Motor neuron (in vitro differentiated cells): Measurements from ENCODE around the gene HSF5. TPM values are rescaled to one million over a fixed set of nuclear protein-coding genes. Genes with fewer than 3 reads are reported as not detected.

Source experiments
- ATAC-seq, 8 experiments: fragments of 200-7000 bp; cut with Tn5 transposase; replicated peaks in 6 of 8; 2 replicates each; pipeline ENCODE4 v1.8.0; 2021; ENCODE audit warnings: mild to moderate bottlenecking in 8 of 8, moderate library complexity in 8 of 8
- H3K27ac ChIP-seq, 2 donors: fragments of 250-450 bp; sonication (Bioruptor Pico); 2 replicates each; pipeline ENCODE4 v1.9.0; 2021; ENCODE audit warnings: antibody characterized with exemption in 2 of 2, mild to moderate bottlenecking in 2 of 2, moderate library complexity in 1 of 2
- H3K4me1 ChIP-seq, 2 donors: fragments of 250-450 bp; sonication (Bioruptor Pico); replicated peaks in 1 of 2; 2 replicates each; pipeline ENCODE4 v1.6.1; 2021; ENCODE audit warnings: antibody characterized with exemption in 2 of 2, mild to moderate bottlenecking in 2 of 2, moderate library complexity in 1 of 2
- H3K4me3 ChIP-seq, 5 donors: fragments of 250-450 bp; sonication (Bioruptor Pico); 2 replicates each; pipeline ENCODE4 v1.9.0; 2021; ENCODE audit warnings: antibody characterized with exemption in 5 of 5, mild to moderate bottlenecking in 5 of 5, moderate library complexity in 4 of 5
- WGBS, 10 experiments: fragments of 450-650 bp; shearing (Covaris generic); methylation state at CpG; one replicate each; pipeline ENCODE4 v1.0.0; 2022; 5-methylcytosine and 5-hydroxymethylcytosine counted together
- in situ Hi-C, 9 experiments: fragments of 400-800 bp; cut with MboI; loops; one replicate each; pipeline ENCODE4 v1.15.0; 2021; ENCODE audit warnings: low sequenced_read_pairs in 9 of 9, low pct_unique_long_range_greater_than_20kb in 2 of 9; ENCODE audit not compliant: unreplicated experiment in 9 of 9
- total RNA-seq, 8 experiments: library from RNA; unstranded; fragments of 300-600 nt; gene quantifications; 2 replicates each; pipeline versions ENCODE4 v1.2.3 to v1.2.4, GENCODE V29; 2022

HSF5 gene
- total RNA-seq, 8 experiments from 2014 or later, result 0.04 to 0.14 (median 0.05) TPM; not detected in 3

DNA sequence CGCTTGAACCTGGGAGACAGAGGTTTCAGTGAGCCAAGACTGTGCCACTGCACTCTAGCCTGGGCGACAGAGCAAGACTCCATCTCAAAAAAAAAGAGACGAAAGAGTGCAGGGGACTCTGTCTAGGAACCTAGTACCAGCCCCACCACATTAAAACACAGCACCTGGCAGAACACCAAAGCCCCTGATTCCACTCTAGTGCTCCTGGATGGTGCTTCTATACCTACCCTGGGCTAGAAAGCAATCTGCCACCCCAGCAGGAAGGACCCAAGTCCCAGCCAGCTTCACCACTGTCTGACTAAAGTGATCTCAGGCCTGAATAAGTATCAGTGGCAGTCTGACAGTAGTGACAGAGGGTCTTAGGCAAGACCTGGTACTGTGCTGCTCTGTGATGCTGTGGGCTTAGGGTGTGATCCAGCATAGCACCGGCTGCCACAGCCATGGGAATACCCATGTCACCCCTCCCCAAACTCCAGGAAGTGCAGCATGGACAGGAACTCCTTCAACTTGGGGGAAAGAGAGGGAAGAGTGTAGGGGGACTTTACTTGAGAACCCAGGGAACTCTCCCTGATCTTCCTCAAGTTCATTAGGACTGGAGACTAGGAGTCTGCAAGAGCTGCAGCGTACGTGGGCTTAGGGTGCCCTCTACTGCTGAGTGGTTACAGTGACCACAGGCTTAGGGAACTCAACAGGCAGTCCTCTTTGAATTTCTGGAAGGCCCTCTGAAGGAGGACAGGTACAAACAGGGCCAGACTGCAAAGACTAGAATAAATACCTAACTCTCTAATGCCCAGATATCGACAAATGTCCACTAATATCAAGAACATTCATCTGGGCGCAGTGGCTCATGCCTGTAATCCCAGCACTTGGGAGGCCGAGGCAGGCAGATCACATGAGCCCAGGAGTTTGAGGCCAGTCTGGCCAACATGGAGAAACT, 40.9 kb downstream of the HSF5 start:
- in situ Hi-C loops, result loop anchor here in 1 of 9 experiments (10.0 kb wide), 1 partner anchor 133 kb away; no protein-coding TSS in a partner anchor
- Histone ChIP-seq H3K4me3 (no peak overlapping the region), H3K4me1 (no peaks in the 10 kb centered on the region), H3K27ac (no peak overlapping the region)
- 0 to 100% (median 45%) methylated on average over 2 to 6 of the region's 9 CpGs for WGBS, 10 experiments
- ATAC-seq, result peak; percentile 65 to 100 (median 84)

DNA sequence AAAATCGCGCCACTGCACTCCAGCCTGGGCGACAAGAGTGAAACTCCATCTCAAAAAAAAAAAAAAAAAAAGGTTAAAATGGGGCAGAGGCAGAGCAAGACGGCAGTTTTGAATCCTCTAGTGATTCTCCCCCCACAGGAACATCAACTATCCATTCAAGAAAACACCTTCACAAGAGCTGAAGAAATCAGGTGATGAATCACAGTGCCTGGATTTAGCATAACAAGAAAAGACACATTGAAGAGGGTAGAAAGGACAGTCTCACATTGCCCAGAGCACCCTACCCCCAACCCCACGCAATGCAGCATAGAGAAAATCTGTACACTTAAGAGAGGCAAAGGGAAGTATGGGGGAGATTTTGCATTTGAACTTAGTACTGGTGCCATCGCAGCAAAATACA, 42.1 kb downstream of the HSF5 start:
- in situ Hi-C loops, result loop anchor here in 1 of 9 experiments (10.0 kb wide), 1 partner anchor 131 kb away; no protein-coding TSS in a partner anchor
- Histone ChIP-seq H3K4me3 (no peak overlapping the region), H3K4me1 (no peaks in the 10 kb centered on the region), H3K27ac (no peak overlapping the region)
- 0 to 100% (median 56%) methylated on average over 1 to 4 of the region's 6 CpGs; no CpG with 5 or more reads in 3 of the 10 experiments for WGBS, 10 experiments
- ATAC-seq, result no peak

DNA sequence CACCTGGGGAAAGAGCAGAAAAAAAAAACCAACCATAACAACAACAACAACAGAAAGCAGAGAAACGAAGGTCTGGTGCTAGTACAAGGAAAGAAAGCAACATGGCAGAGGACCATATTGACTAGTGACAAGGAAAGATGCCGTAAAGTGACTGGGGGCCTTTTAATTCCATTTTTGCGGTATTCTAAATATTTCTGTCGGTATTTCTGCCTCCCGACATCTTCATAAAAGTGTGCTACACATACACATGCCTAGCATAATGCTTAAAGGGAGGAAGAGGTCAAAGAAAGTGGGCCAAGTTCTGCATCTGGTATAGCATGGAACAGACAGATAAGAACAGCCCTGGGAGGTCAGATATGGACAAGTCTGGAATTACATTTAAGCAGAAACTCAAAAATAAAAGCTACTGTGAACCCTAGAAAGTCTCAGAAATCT, 51.4 kb downstream of the HSF5 start:
- Histone ChIP-seq H3K27ac (no peak overlapping the region), H3K4me3 (no peak overlapping the region), H3K4me1 (no peaks in the 10 kb centered on the region)
- WGBS, 10 experiments, result 23 to 63% (median 51%) methylated on average over 3 to 5 of the region's 5 CpGs; no CpG with 5 or more reads in 1 of the 10 experiments
- ATAC-seq, result no peak
- in situ Hi-C loops, result no loop called here

DNA sequence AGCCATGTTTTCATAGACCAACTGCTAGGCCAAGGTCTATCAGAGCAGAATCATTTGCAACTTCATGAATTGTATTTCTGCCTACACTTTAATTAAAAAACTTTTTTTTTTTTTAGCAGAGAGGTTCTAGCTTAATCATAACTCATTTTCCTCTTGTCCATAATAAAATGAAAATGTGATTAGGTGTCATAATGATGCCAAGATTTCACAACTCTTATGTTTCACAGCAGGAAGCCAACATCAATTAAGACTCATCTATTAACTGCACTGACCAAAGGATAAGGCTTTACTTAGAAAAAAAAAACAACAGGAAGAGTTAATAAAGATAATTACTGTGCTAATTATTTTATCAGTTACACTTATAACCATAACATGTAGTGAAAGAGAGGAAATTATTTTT, 52.0 kb downstream of the HSF5 start:
- Histone ChIP-seq H3K4me1 (no peaks in the 10 kb centered on the region), H3K4me3 (no peak overlapping the region), H3K27ac (no peak overlapping the region)
- no peak for ATAC-seq
- in situ Hi-C loops, result no loop called here

DNA sequence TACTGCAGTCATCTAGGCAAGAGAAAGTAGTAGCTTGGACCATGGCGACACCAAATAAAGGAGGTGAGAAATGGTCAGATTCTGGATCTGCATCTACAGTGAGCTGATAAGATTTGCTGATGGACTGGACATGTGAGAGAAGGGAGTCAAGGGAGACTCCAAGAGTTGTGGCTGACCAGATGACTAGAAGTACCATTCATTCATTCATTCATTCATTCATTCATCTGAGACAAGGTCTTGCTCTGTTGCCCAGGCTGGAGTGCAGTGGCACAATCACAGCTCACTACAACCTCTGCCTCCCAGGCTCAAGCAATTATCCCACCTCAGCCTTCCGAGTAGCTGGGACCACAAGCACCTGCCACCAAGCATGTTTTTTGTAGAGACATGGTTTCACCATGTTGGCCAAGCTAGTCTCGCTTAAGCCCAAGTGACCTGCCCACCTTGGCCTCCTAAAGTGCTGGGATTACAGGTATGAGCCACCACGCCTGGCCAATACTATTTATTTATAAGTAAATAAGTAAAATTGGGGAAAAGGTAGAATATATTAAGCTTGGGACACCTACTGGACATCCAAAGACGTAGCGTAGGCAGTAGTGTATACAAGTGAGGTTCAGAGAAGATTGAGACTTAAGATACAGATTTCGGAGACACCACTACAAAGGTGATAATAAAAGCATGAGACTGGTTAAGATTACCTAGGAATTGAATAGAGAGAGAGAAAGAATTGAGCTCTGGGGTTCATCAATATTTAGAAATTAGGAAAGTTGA, 55.2 kb downstream of the HSF5 start:
- 0 to 100% (median 72%) methylated on average over 1 to 6 of the region's 7 CpGs for WGBS, 10 experiments

DNA sequence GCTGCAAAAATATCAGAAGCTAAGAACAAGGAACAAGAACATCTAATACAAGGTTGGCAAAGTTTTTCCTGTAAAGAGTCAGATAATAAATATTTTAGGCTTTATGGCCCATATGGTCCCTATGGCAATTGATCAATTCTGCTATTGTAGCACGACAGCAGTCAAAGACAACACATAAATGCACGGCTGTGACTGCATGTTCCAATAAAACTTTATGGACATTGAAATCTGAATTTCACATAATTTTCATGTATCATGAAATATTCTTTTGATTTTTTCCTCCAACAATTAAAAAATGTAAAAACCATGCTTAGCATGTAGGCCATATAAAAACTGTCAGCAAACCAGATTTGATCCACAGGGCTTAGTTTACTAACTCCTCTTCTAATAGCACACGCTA, 60.4 kb downstream of the HSF5 start:
- Histone ChIP-seq H3K4me1 (no peaks in the 10 kb centered on the region), H3K27ac (no peak overlapping the region), H3K4me3 (no peak overlapping the region)
- in situ Hi-C loops, result no loop called here
- 11 to 100% (median 86%) methylated on average over 2 to 3 of the region's 3 CpGs; no CpG with 5 or more reads in 1 of the 10 experiments for WGBS, 10 experiments
- ATAC-seq, result no peak

More for the DNA sequence above, 55.2 kb downstream of the HSF5 start:
- ATAC-seq, result no peak
- Histone ChIP-seq H3K27ac (no peak overlapping the region), H3K4me3 (no peak overlapping the region), H3K4me1 (no peaks in the 10 kb centered on the region)
- in situ Hi-C loops, result no loop called here

DNA sequence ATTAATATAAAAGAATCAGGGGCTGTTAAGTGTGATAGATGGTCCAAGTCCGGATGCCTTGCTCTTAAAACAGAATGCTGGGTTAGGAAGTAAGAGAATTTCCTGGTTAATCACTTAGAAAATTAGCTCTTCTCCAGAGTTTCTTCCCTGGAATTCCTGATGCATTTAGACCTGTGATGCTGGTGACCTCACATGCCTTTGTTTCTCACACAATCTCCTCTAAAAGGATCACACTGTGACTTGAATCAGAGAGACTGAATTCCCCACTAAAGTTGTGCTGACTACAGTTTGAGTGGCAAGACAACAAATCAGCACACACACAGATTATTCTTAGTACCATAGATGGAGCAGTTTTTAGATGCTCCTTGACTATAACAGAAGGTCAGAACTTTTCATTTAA, 66.5 kb downstream of the HSF5 start:
- ATAC-seq, result no peak
- Histone ChIP-seq H3K4me3 (no peak overlapping the region), H3K4me1 (no peaks in the 10 kb centered on the region), H3K27ac (no peak overlapping the region)
- in situ Hi-C loops, result no loop called here
- WGBS, 10 experiments, result 0 to 75% (median 40%) methylated on average over 1 of the region's 1 CpG; no CpG with 5 or more reads in 3 of the 10 experiments

DNA sequence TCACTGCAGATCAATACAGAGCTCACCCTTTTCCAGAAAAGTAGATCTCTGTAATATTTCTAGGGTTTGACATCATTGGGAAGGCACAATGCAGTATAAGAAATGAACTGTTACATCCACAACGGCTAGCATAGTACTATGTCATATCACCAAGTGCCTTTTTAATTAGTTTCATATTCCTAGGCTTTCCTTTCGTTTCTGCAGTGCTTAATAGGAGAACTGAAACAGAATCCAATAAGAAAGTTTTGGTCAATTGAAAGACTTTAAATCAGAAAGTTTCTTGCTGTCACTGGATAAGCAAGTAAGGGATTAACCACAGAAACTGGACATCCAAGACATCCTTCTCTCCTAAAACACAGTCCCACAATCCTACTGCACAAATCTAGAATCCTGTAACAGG, 67.4 kb downstream of the HSF5 start:
- no peaks in the 10 kb centered on the region for H3K4me1 ChIP-seq
- no peak for ATAC-seq
- H3K4me3 ChIP-seq, result no peak overlapping the region
- 0 to 86% (median 67%) methylated on average over 1 to 2 of the region's 2 CpGs for WGBS, 10 experiments
- in situ Hi-C loops, result no loop called here
- no peak overlapping the region for H3K27ac ChIP-seq

DNA sequence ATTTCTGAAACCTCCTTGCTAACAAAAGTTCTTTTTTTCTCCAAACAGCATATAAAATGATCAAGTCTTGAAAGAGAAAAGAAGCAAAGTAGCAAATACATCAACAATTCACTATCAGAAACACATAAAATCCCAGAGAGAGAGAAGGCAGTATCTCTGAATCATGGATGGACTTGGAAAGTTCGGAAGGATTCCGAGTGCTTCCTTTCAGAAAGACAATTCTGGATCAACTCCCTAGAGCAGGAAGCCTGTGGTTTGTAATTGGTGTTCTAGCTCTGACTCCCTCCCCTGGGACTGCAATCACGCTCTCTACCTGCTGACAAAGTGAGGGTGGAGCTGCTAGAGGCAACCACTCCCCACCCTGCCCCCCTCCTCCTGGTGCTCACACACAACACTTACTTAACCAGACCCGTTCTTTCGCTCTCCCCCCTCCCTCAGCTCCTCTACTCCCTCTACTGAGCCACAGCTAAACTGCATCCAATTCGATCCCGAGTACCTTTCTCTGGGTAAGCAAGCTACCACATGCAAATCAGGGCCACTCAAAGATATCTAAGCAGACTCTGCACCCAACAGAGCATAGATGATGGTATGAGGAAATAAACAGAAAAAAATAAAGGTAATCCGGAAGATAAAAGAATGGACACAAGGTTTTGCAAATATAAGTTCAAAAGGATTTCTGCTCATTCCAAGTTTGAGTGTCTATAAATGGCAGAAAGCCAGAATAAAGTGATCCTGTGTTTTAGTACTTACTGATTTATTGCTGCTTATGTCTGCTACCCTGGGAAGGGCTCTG, 70.7 kb downstream of the HSF5 start, which contains the start of gene RNF43:
RNF43 (minus strand) TSS at position 235 of the 793 bp plus-strand sequence. CDS start 1,957 bp downstream, outside the sequence.
- H3K4me1 ChIP-seq, result no peaks in the 10 kb centered on the region
- peak; percentile 99 to 100 (median 100) for ATAC-seq
- 0 to 13% (median 0%) methylated on average over 1 to 5 of the region's 8 CpGs; no CpG with 5 or more reads in 2 of the 10 experiments for WGBS, 10 experiments
- H3K4me3 ChIP-seq, result peak within 1 kb of the TSS in 3 of 5 donors; percentile 14 to 30 (median 17)
- H3K27ac ChIP-seq, result no peak within 1 kb of the TSS
- in situ Hi-C loops, result no loop called here

DNA sequence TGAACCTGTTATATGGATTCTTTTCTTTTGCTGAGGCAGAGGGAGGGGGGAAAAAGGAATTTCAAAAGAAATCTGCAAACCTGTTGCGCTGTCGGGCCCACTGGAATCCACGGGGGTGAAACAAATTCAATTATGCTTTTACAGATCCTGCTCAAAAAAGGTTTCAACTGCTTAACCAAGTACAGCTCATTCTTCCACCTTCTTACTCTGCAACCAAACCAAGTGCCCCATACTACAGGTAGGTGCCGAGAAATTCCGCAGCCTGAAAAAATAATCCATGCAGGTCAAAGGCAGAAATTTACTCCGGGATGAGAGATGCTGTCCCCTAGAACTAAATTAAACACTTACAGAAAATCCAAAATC, 71.3 kb downstream of the HSF5 start:
- no peak for ATAC-seq
- 17 to 74% (median 20%) methylated on average over 2 to 6 of the region's 6 CpGs; no CpG with 5 or more reads in 1 of the 10 experiments for WGBS, 10 experiments
- Histone ChIP-seq H3K27ac (no peak overlapping the region), H3K4me1 (no peaks in the 10 kb centered on the region), H3K4me3 (no peak overlapping the region)
- in situ Hi-C loops, result no loop called here

DNA sequence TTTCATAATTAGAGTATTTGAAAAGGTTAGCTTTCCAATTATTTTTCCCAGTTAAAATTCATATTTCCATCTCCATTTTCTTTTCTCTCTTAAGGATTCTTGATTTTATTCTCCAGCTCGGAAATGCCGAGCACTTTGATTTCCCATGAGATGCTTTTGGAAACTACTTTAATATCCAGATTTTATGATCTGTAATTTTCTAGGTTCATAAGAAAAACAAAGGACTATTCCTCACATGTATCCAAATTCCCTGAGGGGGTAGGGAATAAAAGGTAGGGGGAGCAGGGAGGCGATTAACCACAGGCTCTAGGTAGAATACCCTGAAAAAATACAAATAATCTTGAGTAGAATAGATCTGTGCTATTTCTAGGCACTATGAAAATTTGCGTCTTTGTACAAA, 71.8 kb downstream of the HSF5 start:
- no peak for ATAC-seq
- whole genome bisulfite sequencing, 10 experiments, result 73 to 100% (median 86%) methylated on average over 2 to 4 of the region's 4 CpGs
- no peak overlapping the region for H3K27ac ChIP-seq
- in situ Hi-C loops, result no loop called here
- no peaks in the 10 kb centered on the region for H3K4me1 ChIP-seq
- H3K4me3 ChIP-seq, result no peak overlapping the region

DNA sequence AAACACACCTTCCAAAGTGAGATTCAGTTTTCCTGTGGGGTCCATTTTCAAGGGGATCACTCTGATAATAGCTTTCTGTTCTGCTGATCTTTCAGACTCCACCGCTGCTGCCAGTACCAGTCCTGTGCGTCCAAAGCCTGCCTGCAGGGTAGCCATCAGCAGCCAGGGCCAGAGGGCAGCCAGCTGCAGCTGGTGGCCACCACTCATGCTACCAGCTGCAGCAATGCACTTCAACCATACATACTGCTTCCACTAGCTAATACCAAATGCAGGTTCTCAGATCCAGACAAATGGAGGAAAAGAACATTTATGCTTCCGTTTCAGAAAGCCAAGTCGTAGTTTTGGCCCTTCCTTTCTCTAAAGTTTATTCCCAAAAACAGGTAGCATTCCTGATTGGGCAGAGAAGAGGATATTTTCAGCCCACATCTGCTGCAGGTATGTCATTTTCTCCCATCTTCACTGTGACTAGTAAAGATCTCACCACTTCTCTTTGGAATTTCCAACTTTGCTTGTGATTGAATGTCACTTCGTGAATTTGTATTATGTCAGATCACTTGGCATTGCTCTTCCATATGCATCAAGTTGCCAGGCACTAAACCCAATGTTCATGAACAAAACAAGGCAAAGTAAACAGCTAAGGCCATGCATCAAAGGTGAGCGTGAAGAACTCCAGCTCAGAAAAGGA, 72.7 kb downstream of the HSF5 start:
- H3K4me3 ChIP-seq, result no peak overlapping the region
- 25 to 84% (median 66%) methylated on average over 1 to 6 of the region's 6 CpGs; no CpG with 5 or more reads in 1 of the 10 experiments for WGBS, 10 experiments
- ATAC-seq, result no peak

More for the DNA sequence above, 72.7 kb downstream of the HSF5 start:
- Histone ChIP-seq H3K27ac (no peak overlapping the region), H3K4me1 (no peaks in the 10 kb centered on the region)
- in situ Hi-C loops, result no loop called here
